ENCODE data around the gene CEP112. TPM values are rescaled to one million over a fixed set of nuclear protein-coding genes. Genes with fewer than 3 reads are reported as not detected.

CEP112 gene
- total RNA-seq, 1 donor from 2014 or later = 9.5 TPM

GRCh38 chr17:65918916-65919315 is 273.0 kb downstream of the CEP112 start:
- TF ChIP-seq CTCF (IDR thresholded peaks at IDR 0.05) = peak; percentile 54
- no peak overlapping the region for H3K27ac Mint-ChIP-seq (ENCODE audit: unreplicated experiment)
- no peak overlapping the region for H3K4me3 Mint-ChIP-seq (ENCODE audit: unreplicated experiment)

GRCh38 chr17:65918500-65918899 is 273.4 kb downstream of the CEP112 start:
- no peak for TF ChIP-seq CTCF (IDR thresholded peaks at IDR 0.05)
- H3K4me3 Mint-ChIP-seq (ENCODE audit: unreplicated experiment) = no peak overlapping the region
- H3K36me3 Mint-ChIP-seq (ENCODE audit: unreplicated experiment) = no peaks in the 10 kb centered on the region
- no peak overlapping the region for H3K27ac Mint-ChIP-seq (ENCODE audit: unreplicated experiment)
- H3K9me3 Mint-ChIP-seq (ENCODE audit: unreplicated experiment) = no peaks in the 10 kb centered on the region
- no peaks in the 10 kb centered on the region for H3K27me3 Mint-ChIP-seq (ENCODE audit: unreplicated experiment)
- peaks cover 12% of the 10 kb centered on the region for H3K4me1 Mint-ChIP-seq (ENCODE audit: unreplicated experiment)
- no peak for DNase-seq (ENCODE audit: extremely low spot score, unreplicated experiment)

More at GRCh38 chr17:65918916-65919315, 273.0 kb downstream of the CEP112 start:
- H3K9me3 Mint-ChIP-seq (ENCODE audit: unreplicated experiment) = no peaks in the 10 kb centered on the region
- H3K36me3 Mint-ChIP-seq (ENCODE audit: unreplicated experiment) = no peaks in the 10 kb centered on the region
- H3K27me3 Mint-ChIP-seq (ENCODE audit: unreplicated experiment) = no peaks in the 10 kb centered on the region
- no peak for DNase-seq (ENCODE audit: extremely low spot score, unreplicated experiment)
- peaks cover 12% of the 10 kb centered on the region for H3K4me1 Mint-ChIP-seq (ENCODE audit: unreplicated experiment)

GRCh38 chr17:65917560-65917959 is 274.4 kb downstream of the CEP112 start:
- no peaks in the 10 kb centered on the region for H3K9me3 Mint-ChIP-seq (ENCODE audit: unreplicated experiment)
- no peak for TF ChIP-seq CTCF (IDR thresholded peaks at IDR 0.05)
- no peak overlapping the region for H3K4me3 Mint-ChIP-seq (ENCODE audit: unreplicated experiment)
- H3K27me3 Mint-ChIP-seq (ENCODE audit: unreplicated experiment) = no peaks in the 10 kb centered on the region
- H3K36me3 Mint-ChIP-seq (ENCODE audit: unreplicated experiment) = no peaks in the 10 kb centered on the region
- H3K27ac Mint-ChIP-seq (ENCODE audit: unreplicated experiment) = no peak overlapping the region
- H3K4me1 Mint-ChIP-seq (ENCODE audit: unreplicated experiment) = peaks cover 12% of the 10 kb centered on the region
- DNase-seq (ENCODE audit: extremely low spot score, unreplicated experiment) = no peak

GRCh38 chr17:65916425-65916824 is 275.5 kb downstream of the CEP112 start:
- no peaks in the 10 kb centered on the region for H3K36me3 Mint-ChIP-seq (ENCODE audit: unreplicated experiment)
- no peaks in the 10 kb centered on the region for H3K27me3 Mint-ChIP-seq (ENCODE audit: unreplicated experiment)
- no peak overlapping the region for H3K4me3 Mint-ChIP-seq (ENCODE audit: unreplicated experiment)
- DNase-seq (ENCODE audit: extremely low spot score, unreplicated experiment) = no peak
- H3K4me1 Mint-ChIP-seq (ENCODE audit: unreplicated experiment) = peaks cover 12% of the 10 kb centered on the region
- no peaks in the 10 kb centered on the region for H3K9me3 Mint-ChIP-seq (ENCODE audit: unreplicated experiment)
- no peak for TF ChIP-seq CTCF (IDR thresholded peaks at IDR 0.05)
- H3K27ac Mint-ChIP-seq (ENCODE audit: unreplicated experiment) = no peak overlapping the region

GRCh38 chr17:65914784-65915342 is 277.1 kb downstream of the CEP112 start:
- Mint-ChIP-seq H3K36me3 (ENCODE audit: unreplicated experiment) (peaks cover 8% of the 10 kb centered on the region), H3K27ac (ENCODE audit: unreplicated experiment) (no peak overlapping the region), H3K4me3 (ENCODE audit: unreplicated experiment) (no peak overlapping the region), H3K27me3 (ENCODE audit: unreplicated experiment) (no peaks in the 10 kb centered on the region), H3K4me1 (ENCODE audit: unreplicated experiment) (peaks cover 12% of the 10 kb centered on the region), H3K9me3 (ENCODE audit: unreplicated experiment) (peaks cover 12% of the 10 kb centered on the region)
- TF ChIP-seq CTCF (IDR thresholded peaks at IDR 0.05) = no peak
- DNase-seq (ENCODE audit: extremely low spot score, unreplicated experiment) = no peak

All from osteocyte (in vitro differentiated cells).